ENCODE data around the gene MICAL3.
A peak's percentile ranks its signal among the peaks of the same experiment; 100 is the strongest.

The MICAL3 gene

GRCh38 chr22:17777717-17778044 lies 246.7 kb downstream of the MICAL3 start:
- no peak for TF ChIP-seq CTCF (IDR thresholded peaks at IDR 0.05; ENCODE audit: low read depth, low read length, missing control alignments)
- no peak for DNase-seq (ENCODE audit: extremely low read depth, low read depth)
- no peak overlapping the region for H3K4me3 ChIP-seq (replicated peaks; ENCODE audit: low read depth, low read length)

- TF ChIP-seq CTCF (IDR thresholded peaks at IDR 0.05; ENCODE audit: low read depth, low read length, missing control alignments) = no peak
- no peak overlapping the region for H3K4me3 ChIP-seq (replicated peaks; ENCODE audit: low read depth, low read length)
- no peak for DNase-seq (ENCODE audit: extremely low read depth, low read depth)
These were observed 247.2 kb downstream of the MICAL3 start for GRCh38 chr22:17777005-17777716.

GRCh38 chr22:17775781-17776465 lies 248.4 kb downstream of the MICAL3 start:
- no peak for DNase-seq (ENCODE audit: extremely low read depth, low read depth)
- H3K4me3 ChIP-seq (replicated peaks; ENCODE audit: low read depth, low read length) = no peak overlapping the region
- no peak for TF ChIP-seq CTCF (IDR thresholded peaks at IDR 0.05; ENCODE audit: low read depth, low read length, missing control alignments)

GRCh38 chr22:17774926-17775685 lies 249.3 kb downstream of the MICAL3 start:
- H3K4me3 ChIP-seq (replicated peaks; ENCODE audit: low read depth, low read length) = peak overlapping the region; percentile 74
- TF ChIP-seq CTCF (IDR thresholded peaks at IDR 0.05; ENCODE audit: low read depth, low read length, missing control alignments) = no peak
- no peak for DNase-seq (ENCODE audit: extremely low read depth, low read depth)

- TF ChIP-seq CTCF (IDR thresholded peaks at IDR 0.05; ENCODE audit: low read depth, low read length, missing control alignments) = no peak
- peak within 1 kb of the TSS; percentile 74 for H3K4me3 ChIP-seq (replicated peaks; ENCODE audit: low read depth, low read length)
- no peak for DNase-seq (ENCODE audit: extremely low read depth, low read depth)
These were observed 250.0 kb downstream of the MICAL3 start, which contains the start of gene BID for GRCh38 chr22:17774206-17774925. BID (minus strand) TSS chr22:17774469; CDS start chr22:17750116, 24,353 bp downstream.

- TF ChIP-seq CTCF (IDR thresholded peaks at IDR 0.05; ENCODE audit: low read depth, low read length, missing control alignments) = no peak
- no peak for DNase-seq (ENCODE audit: extremely low read depth, low read depth)
- peak overlapping the region; percentile 74 for H3K4me3 ChIP-seq (replicated peaks; ENCODE audit: low read depth, low read length)
These were observed 250.7 kb downstream of the MICAL3 start for GRCh38 chr22:17773606-17774205.

Data from HFF-Myc (cell line).